Brain pericyte (primary cell): ENCODE data around the gene GTF2IRD1.
"Not testable (repeated sequence)": the region's sequence is repeated elsewhere in the genome, so short reads cannot be mapped to it uniquely, and the experiment has no call there.

Experiments used
- DNase-seq: peaks from one replicate; pipeline ENCODE4 v3.0.0-alpha.2; 2012; ENCODE audit warnings: low read depth, low spot score

GTF2IRD1 gene

GRCh38 chr7:74560086-74560719, 106.5 kb downstream of the GTF2IRD1 start:
- no peak for DNase-seq

- no peak for DNase-seq
Observed at GRCh38 chr7:74561898-74562613, 108.3 kb downstream of the GTF2IRD1 start.

GRCh38 chr7:74563639-74564038, 109.9 kb downstream of the GTF2IRD1 start:
- not testable (repeated sequence) for DNase-seq

GRCh38 chr7:74567318-74567668, 113.6 kb downstream of the GTF2IRD1 start:
- DNase-seq, result no peak

- no peak for DNase-seq
Observed at GRCh38 chr7:74568658-74569057, 115.0 kb downstream of the GTF2IRD1 start.

GRCh38 chr7:74569501-74570075, 115.9 kb downstream of the GTF2IRD1 start:
- no peak for DNase-seq

- no peak for DNase-seq
Observed at GRCh38 chr7:74570533-74571156, 116.9 kb downstream of the GTF2IRD1 start.

- no peak for DNase-seq
Observed at GRCh38 chr7:74572301-74572979, 118.7 kb downstream of the GTF2IRD1 start.

- no peak for DNase-seq
Observed at GRCh38 chr7:74573512-74573911, 119.8 kb downstream of the GTF2IRD1 start.

- no peak for DNase-seq
Observed at GRCh38 chr7:74575083-74575784, 121.5 kb downstream of the GTF2IRD1 start.

GRCh38 chr7:74575811-74576210, 122.1 kb downstream of the GTF2IRD1 start:
- no peak for DNase-seq

- no peak for DNase-seq
Observed at GRCh38 chr7:74579800-74580685, 126.3 kb downstream of the GTF2IRD1 start.

GRCh38 chr7:74581916-74582440, 128.3 kb downstream of the GTF2IRD1 start:
- DNase-seq, result no peak

- DNase-seq, result no peak
Observed at GRCh38 chr7:74582447-74583039, 128.8 kb downstream of the GTF2IRD1 start.

- no peak for DNase-seq
Observed at GRCh38 chr7:74583630-74584029, 129.9 kb downstream of the GTF2IRD1 start.

- no peak for DNase-seq
Observed at GRCh38 chr7:74584160-74584954, 130.7 kb downstream of the GTF2IRD1 start.

- no peak for DNase-seq
Observed at GRCh38 chr7:74585844-74586243, 132.1 kb downstream of the GTF2IRD1 start.

GRCh38 chr7:74586258-74587175, 132.8 kb downstream of the GTF2IRD1 start:
- no peak for DNase-seq
